ENCODE data around the gene CZIB. TPM values are rescaled to one million over a fixed set of nuclear protein-coding genes. Genes with fewer than 3 reads are reported as not detected.

The CZIB gene
- total RNA-seq: 53.9 and 60.5 TPM in 2 replicates

GRCh38 chr1:53220171-53220961 is at the start of gene CZIB:
Gene CZIB, minus strand, starts transcription at chr1:53220634. Its CDS starts 59 bp downstream, at chr1:53220575.

GRCh38 chr1:53238197-53239155 is 18.0 kb upstream of the CZIB start, which contains the start of gene MAGOH:
Gene MAGOH, minus strand, starts transcription at chr1:53238518. Its CDS starts 70 bp downstream, at chr1:53238448.

DNA sequence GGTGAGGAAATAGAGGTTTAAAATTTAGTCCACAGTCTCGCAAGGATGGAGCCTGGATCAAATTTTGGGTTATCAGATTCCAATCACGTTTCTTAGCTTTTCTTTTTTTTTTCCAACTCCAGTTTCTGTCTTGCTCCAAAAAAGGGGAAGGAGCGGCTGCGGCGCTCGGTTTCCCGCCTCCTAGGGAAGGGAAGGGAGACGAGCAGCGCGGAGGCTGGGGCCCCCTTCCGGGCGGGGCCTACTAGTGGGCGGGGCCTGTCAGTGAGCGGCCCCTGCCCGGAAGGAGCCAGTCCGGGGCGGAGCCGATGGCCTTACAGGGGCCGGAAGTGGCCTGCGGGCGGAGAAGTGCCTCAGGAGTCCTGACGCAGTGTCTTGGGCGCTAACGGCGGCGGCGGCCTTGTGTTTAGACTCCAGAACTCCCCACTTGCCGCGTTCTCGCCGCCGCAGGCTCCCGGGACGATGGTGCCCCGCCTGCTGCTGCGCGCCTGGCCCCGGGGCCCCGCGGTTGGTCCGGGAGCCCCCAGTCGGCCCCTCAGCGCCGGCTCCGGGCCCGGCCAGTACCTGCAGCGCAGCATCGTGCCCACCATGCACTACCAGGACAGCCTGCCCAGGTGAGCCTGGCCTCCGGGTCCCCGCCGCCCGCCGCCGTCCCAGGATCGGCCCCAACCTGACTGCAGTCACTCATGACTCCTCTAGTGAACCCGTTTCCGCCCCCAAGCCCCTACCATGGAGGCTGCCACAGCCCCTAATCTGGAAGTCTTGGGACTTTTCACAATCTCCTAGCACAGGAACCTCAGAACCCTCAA is 23.7 kb downstream of the CZIB start, which contains the start of gene CPT2:
Gene CPT2 (plus strand): TSS at position 340 of the 806 bp plus-strand sequence. CDS start 120 bp downstream, at position 460.

Other genes starting within 250 kb of the CZIB start
- 59.5 and 60.4 TPM in 2 replicates for gene PODN, start 158.4 kb downstream of the CZIB start, total RNA-seq
- 0.12 and 0.34 TPM in 2 replicates for gene SLC1A7, start 78.0 kb downstream of the CZIB start, total RNA-seq
- gene CPT2, start 23.8 kb downstream of the CZIB start, total RNA-seq: 10.5 and 12.8 TPM in 2 replicates
- gene MAGOH, start 17.9 kb upstream of the CZIB start, total RNA-seq: 18.2 and 26.4 TPM in 2 replicates
- 6.2 and 12.5 TPM in 2 replicates for gene LRP8, start 107.4 kb upstream of the CZIB start, total RNA-seq
- not detected in 2 replicates for gene DMRTB1, start 238.8 kb upstream of the CZIB start, total RNA-seq